ENCODE data around the gene SCYL1. TPM values are rescaled to one million over a fixed set of nuclear protein-coding genes. Genes with fewer than 3 reads are reported as not detected.

The SCYL1 gene
- total RNA-seq, 1 experiment from 2014 or later = 106 TPM

GRCh38 chr11:65576232-65576866, 51.5 kb downstream of the SCYL1 start:
- Histone ChIP-seq H3K4me2 (peak overlapping the region; percentile 98), H3K9me3 (ENCODE audit: insufficient read depth, low read depth) (no peaks in the 10 kb centered on the region), H3K9me2 (ENCODE audit: insufficient read depth) (no peaks in the 10 kb centered on the region), H3K27ac (peak overlapping the region; percentile 52), H2AFZ (peak overlapping the region; percentile 62; the same call in 1 of the 2 replicates), H3K4me1 (replicated peaks; ENCODE audit: insufficient read depth) (peaks cover 51% of the 10 kb centered on the region), H3F3A (ENCODE audit: insufficient read depth, low read depth) (peaks cover 48% of the 10 kb centered on the region), H3K27me3 (ENCODE audit: insufficient read depth, low read depth) (no peaks in the 10 kb centered on the region), H3K79me2 (ENCODE audit: low read depth) (peaks cover 40% of the 10 kb centered on the region), H4K20me1 (ENCODE audit: insufficient read depth) (peaks cover 7% of the 10 kb centered on the region; the same call in 1 of the 2 replicates), H3K4me3 (peak overlapping the region; percentile 81), H3K36me3 (ENCODE audit: low read depth) (no peaks in the 10 kb centered on the region; the same call in 1 of the 2 replicates)
- intact Hi-C loops (cut with micrococcal nuclease; ENCODE audit: unreplicated experiment) = no loop called here
- ChIA-PET CTCF (interaction anchor here (0.6 to 0.9 kb wide), 3 partner anchors 11 to 35 kb away, joined by 3 to 12 read pairs (median 3); no protein-coding TSS in a partner anchor), POLR2A (ENCODE audit: unreplicated experiment) (interaction anchor here (0.6 to 1.0 kb wide), 5 partner anchors 17 to 154 kb away, joined by 3 to 15 read pairs (median 5); partner anchors contain the start of genes NEAT1 and PCNX3)
- TF ChIP-seq CTCF (conservative IDR thresholded peaks at IDR 0.05) = no peak
- no peak for TF ChIP-seq EZH2 (IDR thresholded peaks at IDR 0.05; ENCODE audit: low read depth)
- DNase-seq = no peak
- BruUV-seq (replicated peaks) = TSS peak; percentile 40

- ChIA-PET CTCF (interaction anchor here (0.5 to 0.9 kb wide), 4 partner anchors 11 to 97 kb away, joined by 3 to 5 read pairs (median 3); partner anchors contain the start of gene KCNK7), POLR2A (ENCODE audit: unreplicated experiment) (interaction anchor here (0.5 to 0.9 kb wide), 11 partner anchors 17 to 724 kb away, joined by 3 to 16 read pairs (median 5); partner anchors contain the start of genes NEAT1 and PCNX3)
- peaks cover 41% of the 10 kb centered on the region for H3F3A ChIP-seq (ENCODE audit: insufficient read depth, low read depth)
- H3K9me3 ChIP-seq (ENCODE audit: insufficient read depth, low read depth) = no peaks in the 10 kb centered on the region
- peak overlapping the region; percentile 98 for H3K4me2 ChIP-seq
- peak; percentile 87 to 90 for DNase-seq
- H4K20me1 ChIP-seq (ENCODE audit: insufficient read depth) = peaks cover 7% of the 10 kb centered on the region; the same call in 1 of the 2 replicates
- intact Hi-C loops (cut with micrococcal nuclease; ENCODE audit: unreplicated experiment) = loop anchor here (1.0 kb wide), 1 partner anchor 38 kb away; the partner anchor contains the start of gene PCNX3
- no peaks in the 10 kb centered on the region; the same call in 1 of the 2 replicates for H3K36me3 ChIP-seq (ENCODE audit: low read depth)
- no TSS peak for BruUV-seq (replicated peaks)
- peaks cover 33% of the 10 kb centered on the region for H3K79me2 ChIP-seq (ENCODE audit: low read depth)
- TF ChIP-seq EZH2 (IDR thresholded peaks at IDR 0.05; ENCODE audit: low read depth) (no peak), CTCF (conservative IDR thresholded peaks at IDR 0.05) (no peak)
- no peaks in the 10 kb centered on the region for H3K27me3 ChIP-seq (ENCODE audit: insufficient read depth, low read depth)
- H3K4me3 ChIP-seq = peak overlapping the region; percentile 81
- peaks cover 43% of the 10 kb centered on the region for H3K4me1 ChIP-seq (replicated peaks; ENCODE audit: insufficient read depth)
- no peak overlapping the region for H2AFZ ChIP-seq
- no peaks in the 10 kb centered on the region for H3K9me2 ChIP-seq (ENCODE audit: insufficient read depth)
- H3K27ac ChIP-seq = peak overlapping the region; percentile 52
These were observed 52.2 kb downstream of the SCYL1 start for GRCh38 chr11:65576867-65577755.

GRCh38 chr11:65577756-65578109, 52.9 kb downstream of the SCYL1 start:
- peaks cover 43% of the 10 kb centered on the region for H3F3A ChIP-seq (ENCODE audit: insufficient read depth, low read depth)
- DNase-seq = no peak
- H3K9me2 ChIP-seq (ENCODE audit: insufficient read depth) = no peaks in the 10 kb centered on the region
- H3K27me3 ChIP-seq (ENCODE audit: insufficient read depth, low read depth) = no peaks in the 10 kb centered on the region
- intact Hi-C loops (cut with micrococcal nuclease; ENCODE audit: unreplicated experiment) = loop anchor here (1.0 kb wide), 1 partner anchor 38 kb away; the partner anchor contains the start of gene PCNX3
- H2AFZ ChIP-seq = no peak overlapping the region
- no peaks in the 10 kb centered on the region for H3K9me3 ChIP-seq (ENCODE audit: insufficient read depth, low read depth)
- H3K4me3 ChIP-seq = peak overlapping the region; percentile 81; the same call in 1 of the 2 replicates
- CTCF ChIA-PET = interaction anchor here (0.5 to 0.6 kb wide), 2 partner anchors 77 to 98 kb away, joined by 5 to 8 read pairs; no protein-coding TSS in a partner anchor
- POLR2A ChIA-PET (ENCODE audit: unreplicated experiment) = interaction anchor here (0.5 to 0.9 kb wide), 7 partner anchors 35 to 725 kb away, joined by 3 to 16 read pairs (median 5); partner anchors contain the start of gene PCNX3
- TF ChIP-seq CTCF (conservative IDR thresholded peaks at IDR 0.05) (no peak), EZH2 (IDR thresholded peaks at IDR 0.05; ENCODE audit: low read depth) (no peak)
- peak overlapping the region; percentile 28 for H3K27ac ChIP-seq
- H3K79me2 ChIP-seq (ENCODE audit: low read depth) = peaks cover 33% of the 10 kb centered on the region
- H4K20me1 ChIP-seq (ENCODE audit: insufficient read depth) = peaks cover 7% of the 10 kb centered on the region; the same call in 1 of the 2 replicates
- BruUV-seq (replicated peaks) = no TSS peak
- H3K4me1 ChIP-seq (replicated peaks; ENCODE audit: insufficient read depth) = peaks cover 43% of the 10 kb centered on the region
- H3K36me3 ChIP-seq (ENCODE audit: low read depth) = no peaks in the 10 kb centered on the region; the same call in 1 of the 2 replicates
- peak overlapping the region; percentile 98 for H3K4me2 ChIP-seq
